Measurements from ENCODE around the gene LPAR2.

Gene LPAR2

GRCh38 chr19:19619849-19620210 is 8.2 kb downstream of the LPAR2 start:
- no peak overlapping the region for H3K4me2 ChIP-seq (ENCODE audit: low read depth, low read length)
- H3F3A ChIP-seq (ENCODE audit: insufficient read depth, low read length) = no peaks in the 10 kb centered on the region
- no peaks in the 10 kb centered on the region for H3K9me2 ChIP-seq (replicated peaks; ENCODE audit: insufficient read depth, low read length)
- no peaks in the 10 kb centered on the region for H4K20me1 ChIP-seq (ENCODE audit: insufficient read depth, low read length)
- H2AFZ ChIP-seq (ENCODE audit: low read length) = no peak overlapping the region
- H3K27ac ChIP-seq (ENCODE audit: low read length) = no peak overlapping the region
- no peak overlapping the region for H3K4me3 ChIP-seq (ENCODE audit: low read length)
- no peaks in the 10 kb centered on the region for H3K4me1 ChIP-seq (ENCODE audit: low read length)
- no peaks in the 10 kb centered on the region for H3K27me3 ChIP-seq (replicated peaks; ENCODE audit: insufficient read depth, low read length)
- H3K36me3 ChIP-seq (replicated peaks; ENCODE audit: insufficient read depth, low read length) = no peaks in the 10 kb centered on the region
- DNase-seq = no peak
- no peaks in the 10 kb centered on the region for H3K9me3 ChIP-seq (replicated peaks; ENCODE audit: insufficient read depth, low read length)
- no peak overlapping the region for H3K9ac ChIP-seq (ENCODE audit: low read length)
- no peaks in the 10 kb centered on the region for H3K79me2 ChIP-seq (ENCODE audit: low read length)
- no peak for TF ChIP-seq CTCF (IDR thresholded peaks at IDR 0.05; ENCODE audit: low read length)
- TF ChIP-seq EZH2phosphoT487 (IDR thresholded peaks at IDR 0.05; ENCODE audit: low read length) = no peak
- no peak for TF ChIP-seq EZH2 (optimal IDR thresholded peaks at IDR 0.05; ENCODE audit: low read depth, low read length)

DNA sequence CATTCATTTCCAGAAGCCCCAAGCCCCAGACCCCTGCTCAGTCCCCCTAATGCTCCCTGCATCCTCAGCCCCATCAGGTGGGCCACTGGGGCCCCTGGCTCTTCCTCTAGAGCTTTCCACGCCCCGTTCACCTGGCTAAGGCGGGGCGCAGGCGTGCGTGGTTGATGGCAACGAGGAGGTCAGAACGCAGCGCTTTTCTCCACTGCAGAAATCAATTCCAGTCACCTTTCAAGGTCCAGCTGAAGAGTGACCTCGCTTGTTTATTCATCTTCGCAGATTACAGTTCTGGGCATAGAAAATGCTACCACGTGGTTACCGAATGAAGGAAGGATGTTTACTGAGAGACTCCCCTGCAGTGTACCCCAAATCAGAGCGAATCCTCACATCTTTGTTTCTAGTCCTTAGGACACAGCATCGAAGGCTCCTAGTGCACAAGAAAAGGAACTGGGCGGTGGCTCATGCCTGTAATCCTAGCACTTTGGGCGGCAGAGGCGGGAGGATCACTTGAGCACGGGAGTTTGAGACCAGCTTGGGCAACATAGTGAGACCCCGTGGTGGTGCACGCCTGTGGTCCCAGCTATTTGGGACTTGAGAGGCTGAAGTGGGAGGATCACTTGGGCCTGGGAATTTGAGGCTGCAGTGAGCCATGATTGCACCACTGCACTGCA is 8.7 kb downstream of the LPAR2 start:
- TF ChIP-seq EZH2phosphoT487 (IDR thresholded peaks at IDR 0.05; ENCODE audit: low read length) = no peak
- no peak for TF ChIP-seq EZH2 (optimal IDR thresholded peaks at IDR 0.05; ENCODE audit: low read depth, low read length)
- TF ChIP-seq CTCF (IDR thresholded peaks at IDR 0.05; ENCODE audit: low read length) = no peak
- Histone ChIP-seq H3K79me2 (ENCODE audit: low read length) (no peaks in the 10 kb centered on the region), H3K9me3 (replicated peaks; ENCODE audit: insufficient read depth, low read length) (no peaks in the 10 kb centered on the region), H4K20me1 (ENCODE audit: insufficient read depth, low read length) (no peaks in the 10 kb centered on the region), H3K9ac (ENCODE audit: low read length) (no peak overlapping the region), H3K4me3 (ENCODE audit: low read length) (no peak overlapping the region), H3K4me1 (ENCODE audit: low read length) (no peaks in the 10 kb centered on the region), H2AFZ (ENCODE audit: low read length) (no peak overlapping the region), H3K27me3 (replicated peaks; ENCODE audit: insufficient read depth, low read length) (no peaks in the 10 kb centered on the region), H3K4me2 (ENCODE audit: low read depth, low read length) (no peak overlapping the region), H3K36me3 (replicated peaks; ENCODE audit: insufficient read depth, low read length) (no peaks in the 10 kb centered on the region), H3K27ac (ENCODE audit: low read length) (no peak overlapping the region), H3K9me2 (replicated peaks; ENCODE audit: insufficient read depth, low read length) (no peaks in the 10 kb centered on the region), H3F3A (ENCODE audit: insufficient read depth, low read length) (no peaks in the 10 kb centered on the region)
- DNase-seq = no peak

DNA sequence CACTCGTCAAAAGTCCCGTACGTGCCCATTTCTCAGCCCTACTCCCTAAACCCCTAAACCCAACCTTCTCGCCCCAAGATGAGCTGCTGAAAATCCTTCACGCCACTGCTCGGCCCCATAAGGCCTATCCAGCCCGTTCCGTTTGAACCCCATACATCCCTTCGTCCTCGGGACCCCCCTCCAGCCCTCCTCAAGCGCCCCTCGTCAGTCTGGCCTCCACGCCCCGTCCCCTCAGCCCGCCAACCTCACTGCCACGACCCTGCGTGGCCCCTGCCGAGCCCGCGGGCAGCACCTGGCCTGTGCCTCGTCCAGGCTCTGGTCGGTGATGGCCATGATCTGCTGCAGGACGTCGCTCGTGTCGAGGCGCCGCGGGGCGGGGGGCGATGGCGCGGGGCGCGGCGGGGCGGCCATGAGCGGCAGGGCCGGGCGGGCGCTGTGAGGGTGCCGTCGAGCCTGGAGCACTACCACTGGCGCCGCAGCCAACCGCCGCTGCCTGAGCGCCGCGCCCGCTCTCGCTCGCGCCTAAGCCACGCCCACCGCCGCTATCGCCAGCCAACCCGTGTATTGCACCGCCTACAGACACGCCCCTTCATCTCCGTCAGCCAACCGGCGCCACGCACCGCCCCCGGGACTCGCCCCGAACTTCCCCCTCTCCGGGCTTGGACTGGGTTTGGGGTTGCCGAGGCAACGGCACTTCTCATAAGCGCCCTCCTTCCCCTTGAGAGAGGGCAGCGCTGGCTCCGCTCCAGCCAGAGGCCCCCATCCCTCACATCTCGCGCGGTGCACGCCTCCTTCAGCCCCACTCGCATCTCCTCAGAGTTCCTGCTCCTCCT is 9.6 kb downstream of the LPAR2 start, which contains the start of gene PBX4:
TSS of gene PBX4 (minus strand) at position 469 of the 833 bp plus-strand sequence. CDS start at position 411, 58 bp downstream.
- Histone ChIP-seq H4K20me1 (ENCODE audit: insufficient read depth, low read length) (no peaks in the 10 kb centered on the region), H3K4me2 (ENCODE audit: low read depth, low read length) (peak within 1 kb of the TSS; percentile 27; the same call in 1 of the 2 replicates), H3K4me3 (ENCODE audit: low read length) (no peak within 1 kb of the TSS), H2AFZ (ENCODE audit: low read length) (no peak within 1 kb of the TSS), H3K9me2 (replicated peaks; ENCODE audit: insufficient read depth, low read length) (no peaks in the 10 kb centered on the region), H3F3A (ENCODE audit: insufficient read depth, low read length) (no peaks in the 10 kb centered on the region), H3K9me3 (replicated peaks; ENCODE audit: insufficient read depth, low read length) (no peaks in the 10 kb centered on the region), H3K27ac (ENCODE audit: low read length) (no peak within 1 kb of the TSS), H3K36me3 (replicated peaks; ENCODE audit: insufficient read depth, low read length) (no peaks in the 10 kb centered on the region), H3K27me3 (replicated peaks; ENCODE audit: insufficient read depth, low read length) (no peaks in the 10 kb centered on the region), H3K79me2 (ENCODE audit: low read length) (no peaks in the 10 kb centered on the region), H3K4me1 (ENCODE audit: low read length) (no peaks in the 10 kb centered on the region), H3K9ac (ENCODE audit: low read length) (no peak within 1 kb of the TSS)
- TF ChIP-seq EZH2phosphoT487 (IDR thresholded peaks at IDR 0.05; ENCODE audit: low read length) = no peak
- TF ChIP-seq EZH2 (optimal IDR thresholded peaks at IDR 0.05; ENCODE audit: low read depth, low read length) = no peak
- TF ChIP-seq CTCF (IDR thresholded peaks at IDR 0.05; ENCODE audit: low read length) = no peak
- peak; percentile 66 for DNase-seq

All from MM.1S (cell line).